Measurements from ENCODE around the gene ALPI.

Gene ALPI

GRCh38 chr2:232480201-232481190 is 24.5 kb downstream of the ALPI start:
- ATAC-seq: no peak
- no peak overlapping the region for H3K27ac Mint-ChIP-seq
- no peaks in the 10 kb centered on the region for H3K36me3 Mint-ChIP-seq (ENCODE audit: low read depth)
- peaks cover 17% of the 10 kb centered on the region for H3K27me3 Mint-ChIP-seq
- H3K4me1 Mint-ChIP-seq: peaks cover 2% of the 10 kb centered on the region
- no peak for DNase-seq
- no peak overlapping the region for H3K4me3 Mint-ChIP-seq
- no peaks in the 10 kb centered on the region for H3K9me3 Mint-ChIP-seq

- ATAC-seq: no peak
- H3K9me3 Mint-ChIP-seq: no peaks in the 10 kb centered on the region
Measured at GRCh38 chr2:232481322-232482140, 25.6 kb downstream of the ALPI start.

GRCh38 chr2:232482301-232483238 is 26.6 kb downstream of the ALPI start:
- DNase-seq (no peak), ATAC-seq (no peak)
- no peak overlapping the region for H3K27ac Mint-ChIP-seq
- H3K4me1 Mint-ChIP-seq: peaks cover 6% of the 10 kb centered on the region
- H3K27me3 Mint-ChIP-seq: peaks cover 17% of the 10 kb centered on the region
- no peaks in the 10 kb centered on the region for H3K36me3 Mint-ChIP-seq (ENCODE audit: low read depth)
- H3K9me3 Mint-ChIP-seq: no peaks in the 10 kb centered on the region
- H3K4me3 Mint-ChIP-seq: no peak overlapping the region

More at GRCh38 chr2:232481322-232482140, 25.6 kb downstream of the ALPI start:
- Mint-ChIP-seq H3K4me3 (no peak overlapping the region), H3K36me3 (ENCODE audit: low read depth) (no peaks in the 10 kb centered on the region), H3K27ac (no peak overlapping the region), H3K27me3 (peaks cover 14% of the 10 kb centered on the region), H3K4me1 (peaks cover 2% of the 10 kb centered on the region)
- no peak for DNase-seq

DNA sequence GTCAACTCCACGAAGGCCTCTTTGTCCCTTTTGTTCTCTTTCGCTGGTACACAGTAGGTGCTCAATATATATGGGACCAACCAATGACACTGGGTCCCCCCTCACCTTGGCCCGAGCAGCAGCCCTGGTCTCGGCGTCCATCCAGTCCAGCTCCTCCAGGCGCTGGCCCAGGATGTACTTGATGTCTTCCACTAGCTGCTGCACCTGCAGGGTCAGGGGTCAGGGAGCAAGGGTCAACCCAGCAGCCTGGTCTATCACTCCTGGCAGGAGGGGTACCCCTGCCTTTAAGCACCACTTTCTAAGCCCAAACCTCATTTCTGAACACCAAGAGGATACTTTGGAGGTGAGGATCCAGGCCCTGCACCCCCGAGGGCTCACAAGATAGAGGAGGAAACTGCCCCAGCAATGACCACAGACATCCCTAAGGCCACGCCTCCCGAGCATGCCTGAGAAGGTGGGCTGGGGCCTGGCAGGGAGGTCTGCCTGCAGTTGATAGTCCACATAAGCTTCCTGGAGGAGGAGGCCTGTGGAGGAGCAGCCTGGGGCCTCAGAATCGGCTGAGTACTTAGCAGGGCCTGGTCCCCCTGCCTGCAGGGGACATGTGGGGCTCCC is 27.5 kb downstream of the ALPI start:
- DNase-seq (no peak), ATAC-seq (no peak)
- Mint-ChIP-seq H3K27ac (no peak overlapping the region), H3K9me3 (no peaks in the 10 kb centered on the region), H3K4me1 (peaks cover 6% of the 10 kb centered on the region), H3K36me3 (ENCODE audit: low read depth) (no peaks in the 10 kb centered on the region), H3K4me3 (no peak overlapping the region), H3K27me3 (peaks cover 21% of the 10 kb centered on the region)

DNA sequence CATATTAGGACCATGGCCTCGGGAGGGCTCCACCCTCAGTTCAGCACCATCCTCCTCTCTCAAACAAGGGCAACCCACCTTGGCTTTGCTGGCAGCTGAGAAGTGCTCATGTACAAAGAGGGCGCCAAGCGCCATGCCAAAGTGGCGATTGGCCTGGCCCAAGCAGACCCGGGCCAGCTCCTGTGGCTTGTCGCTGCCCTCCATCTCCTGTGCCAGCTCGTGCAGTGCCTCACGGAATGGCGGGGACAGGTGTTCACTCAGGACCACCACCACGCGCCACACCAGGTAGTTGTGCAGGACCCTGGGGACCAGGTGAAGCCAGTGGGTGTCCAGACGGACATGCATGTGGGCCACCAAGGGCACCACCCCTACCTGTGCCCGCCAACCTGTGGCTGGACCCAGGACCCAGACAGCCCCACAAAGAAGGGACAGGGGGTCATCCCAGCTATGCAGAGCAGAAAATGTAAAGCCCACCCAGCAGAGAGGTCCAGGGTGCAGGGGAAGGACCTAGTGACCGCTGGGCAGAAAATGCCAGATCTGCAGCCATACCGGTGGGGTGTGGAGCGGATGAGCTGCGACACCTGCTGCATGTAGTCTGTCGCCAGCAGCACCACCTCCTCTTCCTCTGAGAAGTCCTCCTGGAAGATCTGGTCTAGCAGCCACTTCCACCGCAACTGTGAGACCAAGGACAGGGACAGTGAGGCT is 28.1 kb downstream of the ALPI start:
- peaks cover 6% of the 10 kb centered on the region for H3K4me1 Mint-ChIP-seq
- no peaks in the 10 kb centered on the region for H3K36me3 Mint-ChIP-seq (ENCODE audit: low read depth)
- no peak for DNase-seq
- peaks cover 27% of the 10 kb centered on the region for H3K27me3 Mint-ChIP-seq
- H3K27ac Mint-ChIP-seq: no peak overlapping the region
- no peak overlapping the region for H3K4me3 Mint-ChIP-seq
- H3K9me3 Mint-ChIP-seq: no peaks in the 10 kb centered on the region
- ATAC-seq: no peak

- no peak overlapping the region for H3K4me3 Mint-ChIP-seq
- H3K27ac Mint-ChIP-seq: no peak overlapping the region
- no peak for DNase-seq
Measured at GRCh38 chr2:232484628-232485347, 28.8 kb downstream of the ALPI start.

GRCh38 chr2:232485348-232485756 is 29.4 kb downstream of the ALPI start:
- Mint-ChIP-seq H3K27me3 (peaks cover 34% of the 10 kb centered on the region), H3K9me3 (no peaks in the 10 kb centered on the region), H3K27ac (no peak overlapping the region), H3K4me3 (no peak overlapping the region), H3K36me3 (ENCODE audit: low read depth) (no peaks in the 10 kb centered on the region), H3K4me1 (peaks cover 6% of the 10 kb centered on the region)
- ATAC-seq (no peak), DNase-seq (no peak)

More at GRCh38 chr2:232484628-232485347, 28.8 kb downstream of the ALPI start:
- no peak for ATAC-seq
- peaks cover 33% of the 10 kb centered on the region for H3K27me3 Mint-ChIP-seq
- peaks cover 6% of the 10 kb centered on the region for H3K4me1 Mint-ChIP-seq
- no peaks in the 10 kb centered on the region for H3K9me3 Mint-ChIP-seq
- H3K36me3 Mint-ChIP-seq (ENCODE audit: low read depth): no peaks in the 10 kb centered on the region

DNA sequence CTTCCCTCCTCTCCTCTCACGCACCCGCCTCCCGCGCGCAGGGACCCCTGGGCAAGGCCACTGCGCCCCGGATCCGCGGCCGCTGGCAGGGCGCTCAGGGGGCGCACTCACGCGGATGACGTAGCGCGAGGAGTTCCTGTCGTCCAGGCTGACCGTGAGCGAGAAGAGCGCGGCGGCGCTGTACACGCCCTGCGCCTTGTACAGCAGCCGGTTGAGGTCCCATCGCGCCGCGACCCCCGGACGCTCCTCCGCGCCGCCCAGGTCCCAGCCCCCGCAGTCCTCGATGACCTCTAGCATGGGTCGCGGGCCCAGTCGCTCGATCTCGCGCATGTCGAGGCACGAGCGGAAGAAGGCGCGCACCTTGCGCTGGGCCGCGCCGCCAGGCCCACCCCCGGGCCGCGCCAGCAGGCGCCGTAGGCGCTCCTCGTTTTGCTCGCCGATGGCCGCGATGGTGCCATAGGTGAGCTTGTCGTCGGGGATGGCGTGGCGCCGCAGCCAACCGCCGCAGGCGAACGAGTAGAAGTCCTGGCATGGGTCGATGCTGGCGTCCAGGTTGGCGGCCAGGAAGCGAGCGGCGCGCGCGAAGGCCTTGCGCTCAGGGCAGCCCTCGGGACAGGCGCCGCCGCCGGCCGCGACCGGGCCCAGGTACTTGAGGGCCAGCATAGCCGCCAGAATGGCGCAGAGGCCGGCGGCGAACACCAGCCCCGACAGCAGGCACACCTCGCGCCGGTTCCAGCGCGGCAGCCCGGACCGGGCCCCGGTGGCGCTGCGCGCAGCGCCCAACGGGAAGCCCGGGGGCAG is 30.0 kb downstream of the ALPI start:
- H3K4me1 Mint-ChIP-seq: peaks cover 6% of the 10 kb centered on the region
- no peak overlapping the region for H3K4me3 Mint-ChIP-seq
- no peaks in the 10 kb centered on the region for H3K9me3 Mint-ChIP-seq
- DNase-seq (no peak), ATAC-seq (no peak)
- peaks cover 34% of the 10 kb centered on the region for H3K27me3 Mint-ChIP-seq
- no peaks in the 10 kb centered on the region for H3K36me3 Mint-ChIP-seq (ENCODE audit: low read depth)
- H3K27ac Mint-ChIP-seq: no peak overlapping the region

GRCh38 chr2:232486558-232487384 is 30.8 kb downstream of the ALPI start:
- Mint-ChIP-seq H3K27me3 (peaks cover 34% of the 10 kb centered on the region), H3K9me3 (no peaks in the 10 kb centered on the region), H3K4me3 (peak overlapping the region; percentile 14), H3K27ac (no peak overlapping the region), H3K36me3 (ENCODE audit: low read depth) (no peaks in the 10 kb centered on the region), H3K4me1 (peaks cover 6% of the 10 kb centered on the region)
- ATAC-seq (no peak), DNase-seq (no peak)

DNA sequence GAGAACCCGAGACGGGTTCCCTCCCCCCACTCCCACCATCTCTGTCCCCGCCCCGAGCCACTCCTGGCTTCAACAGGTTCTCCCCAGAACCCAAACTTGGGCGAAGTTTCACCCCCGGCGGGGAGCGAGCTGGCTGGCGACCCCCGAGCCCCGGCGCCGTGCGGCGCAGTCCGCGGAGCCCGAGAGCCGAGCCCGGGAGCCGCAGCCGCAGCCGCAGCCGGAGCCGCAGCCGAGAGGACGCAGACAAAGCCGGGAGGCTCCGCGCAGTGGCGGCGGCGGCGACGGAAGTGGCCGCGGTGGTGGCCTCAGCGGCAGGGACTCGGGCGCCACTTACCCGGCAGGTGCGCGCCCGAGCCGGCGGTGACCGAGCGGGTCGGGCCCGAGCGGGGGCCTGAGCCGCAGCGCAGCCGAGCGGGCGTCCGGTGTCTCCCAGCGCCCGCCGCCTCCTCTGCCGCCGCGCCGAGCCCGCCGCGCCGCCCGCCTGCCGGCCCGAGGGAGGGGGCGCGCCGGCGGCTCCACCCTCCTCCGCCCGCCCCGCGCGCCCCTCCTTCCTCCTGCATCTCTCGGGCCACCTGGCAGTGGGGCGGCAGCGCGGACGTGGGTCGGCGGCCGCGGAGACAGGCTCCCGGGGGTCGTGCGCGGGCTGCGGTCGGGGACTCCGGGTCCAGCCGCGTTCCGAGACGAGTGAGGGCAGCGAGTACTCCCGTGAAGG is 31.6 kb downstream of the ALPI start, which contains the start of gene ECEL1:
Gene ECEL1, minus strand, starts transcription at position 450 of the 712 bp plus-strand sequence. CDS start 1,181 bp downstream, outside the sequence.
- Mint-ChIP-seq H3K27me3 (peaks cover 34% of the 10 kb centered on the region), H3K27ac (no peak within 1 kb of the TSS), H3K4me1 (peaks cover 6% of the 10 kb centered on the region), H3K36me3 (ENCODE audit: low read depth) (no peaks in the 10 kb centered on the region), H3K4me3 (peak within 1 kb of the TSS; percentile 22), H3K9me3 (no peaks in the 10 kb centered on the region)
- DNase-seq (no peak), ATAC-seq (no peak)
